Stimulated activated effector memory CD8-positive, alpha-beta T cell treated with anti-CD3 and anti-CD28 coated beads, Interleukin-12 subunit alpha, Interleukin-12 subunit beta, amount 100 ng/mL, for 72 hours (primary cell): Measurements from ENCODE around the gene RALGDS.

Experiments
- ATAC-seq: fragments of 150-1000 bp; cut with Tn5 transposase; 2 replicates; pipeline ENCODE4 v1.10.0; 2021
- DNase-seq, 2 donors: peaks; one replicate each; pipeline ENCODE4 v3.0.0; 2021 to 2022; ENCODE audit warnings: low spot score in 2 of 2
- H3K27ac Mint-ChIP-seq: one replicate; pipeline ENCODE4 v1.8.0; 2022; ENCODE audit warnings: mild to moderate bottlenecking, mixed read lengths
- H3K36me3 Mint-ChIP-seq: one replicate; pipeline ENCODE4 v1.8.0; 2022; ENCODE audit warnings: mild to moderate bottlenecking, mixed read lengths
- H3K4me1 Mint-ChIP-seq: one replicate; pipeline ENCODE4 v1.8.0; 2022; ENCODE audit warnings: mixed read lengths
- H3K4me3 Mint-ChIP-seq: one replicate; pipeline ENCODE4 v1.8.0; 2022; ENCODE audit warnings: mild to moderate bottlenecking, mixed read lengths
- H3K9me3 Mint-ChIP-seq: one replicate; pipeline ENCODE4 v1.8.0; 2022; ENCODE audit warnings: mixed read lengths

RALGDS gene

DNA sequence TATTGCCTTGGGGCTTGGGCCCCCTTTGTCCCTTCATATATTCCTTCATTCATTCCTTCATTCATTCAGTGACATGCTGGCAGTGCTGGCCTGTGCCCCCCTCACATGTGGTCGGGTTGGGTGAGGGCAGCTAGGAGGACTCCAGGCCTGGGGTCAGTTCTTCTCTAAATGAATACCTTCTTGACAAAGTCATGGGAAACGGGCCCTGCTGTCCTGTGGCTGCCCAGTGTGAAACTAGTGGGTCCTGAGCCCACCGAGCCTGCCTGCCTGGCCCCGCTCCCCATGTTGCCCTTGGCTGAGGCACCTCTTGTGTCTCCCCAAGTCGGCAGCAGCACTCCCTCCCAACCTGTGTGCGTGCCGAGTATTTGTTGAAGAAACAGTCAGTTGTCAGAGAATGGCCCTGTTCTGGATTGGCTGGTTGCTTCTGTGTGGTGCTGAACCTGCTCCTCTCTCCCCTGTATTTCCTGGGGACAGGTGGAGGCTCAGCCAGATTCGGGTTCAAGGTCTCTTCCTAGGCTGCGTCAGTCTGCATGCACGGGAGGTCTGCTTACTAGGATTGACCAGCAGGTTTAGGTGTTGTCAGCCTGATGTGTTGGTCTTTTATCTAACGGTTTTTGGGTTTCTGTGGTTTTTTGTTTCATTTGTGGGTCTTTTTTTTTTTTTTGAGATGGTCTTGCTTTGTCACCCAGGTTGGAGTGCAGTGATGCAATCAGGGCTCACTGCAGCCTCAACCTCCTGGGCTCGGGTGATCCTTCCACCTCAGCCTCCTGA is 62.3 kb downstream of the RALGDS start:
- Mint-ChIP-seq H3K4me1 (peaks cover 34% of the 10 kb centered on the region), H3K27ac (peak overlapping the region; percentile 29), H3K36me3 (peaks cover 36% of the 10 kb centered on the region), H3K9me3 (no peaks in the 10 kb centered on the region), H3K4me3 (no peak overlapping the region)
- no peak for DNase-seq
- ATAC-seq = peak; percentile 6

DNA sequence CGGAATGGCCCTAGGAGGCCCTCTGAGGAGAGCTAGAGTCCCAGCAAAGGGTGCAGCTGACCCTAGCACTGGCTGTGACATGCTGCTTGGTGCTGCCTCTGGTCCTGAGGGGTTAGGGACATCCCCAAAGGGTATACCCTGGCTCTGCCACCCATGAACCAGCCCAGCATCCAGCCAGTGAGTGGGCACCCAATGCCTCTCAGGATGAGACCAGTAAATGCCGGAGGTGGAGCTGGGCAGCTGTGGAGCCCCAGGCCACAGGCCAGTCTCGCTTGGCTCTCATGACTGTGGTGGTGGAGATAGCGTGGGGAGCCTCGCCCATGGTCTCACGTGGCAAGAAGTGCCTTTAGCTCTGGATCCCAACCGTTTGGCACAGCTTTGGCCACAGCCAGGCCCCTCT is 63.0 kb downstream of the RALGDS start:
- ATAC-seq (no peak), DNase-seq (no peak)
- Mint-ChIP-seq H3K27ac (no peak overlapping the region), H3K36me3 (peaks cover 41% of the 10 kb centered on the region), H3K4me1 (peaks cover 34% of the 10 kb centered on the region), H3K9me3 (no peaks in the 10 kb centered on the region), H3K4me3 (no peak overlapping the region)

DNA sequence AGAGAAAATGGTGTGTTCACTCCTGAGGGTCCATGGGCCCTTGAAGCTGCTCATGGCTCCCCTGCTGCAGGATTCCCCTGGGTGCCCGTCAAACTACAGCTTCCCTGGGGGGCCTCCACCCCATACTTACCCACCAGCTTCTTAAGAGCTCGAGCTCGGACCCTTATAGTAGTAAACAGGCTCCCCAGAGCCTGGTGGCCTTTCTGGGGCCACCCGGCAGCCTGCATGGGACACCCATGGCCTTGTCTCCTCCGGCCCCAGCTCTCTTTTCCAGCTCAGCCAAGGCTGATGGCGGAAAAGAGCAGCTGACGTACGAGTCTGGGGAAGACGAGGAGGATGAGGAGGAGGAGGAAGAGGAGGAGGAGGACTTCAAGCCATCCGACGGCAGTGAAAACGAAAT is 63.5 kb downstream of the RALGDS start:
- Mint-ChIP-seq H3K9me3 (no peaks in the 10 kb centered on the region), H3K27ac (no peak overlapping the region), H3K4me3 (no peak overlapping the region), H3K36me3 (peaks cover 43% of the 10 kb centered on the region), H3K4me1 (peaks cover 34% of the 10 kb centered on the region)
- no peak for DNase-seq
- ATAC-seq = no peak

DNA sequence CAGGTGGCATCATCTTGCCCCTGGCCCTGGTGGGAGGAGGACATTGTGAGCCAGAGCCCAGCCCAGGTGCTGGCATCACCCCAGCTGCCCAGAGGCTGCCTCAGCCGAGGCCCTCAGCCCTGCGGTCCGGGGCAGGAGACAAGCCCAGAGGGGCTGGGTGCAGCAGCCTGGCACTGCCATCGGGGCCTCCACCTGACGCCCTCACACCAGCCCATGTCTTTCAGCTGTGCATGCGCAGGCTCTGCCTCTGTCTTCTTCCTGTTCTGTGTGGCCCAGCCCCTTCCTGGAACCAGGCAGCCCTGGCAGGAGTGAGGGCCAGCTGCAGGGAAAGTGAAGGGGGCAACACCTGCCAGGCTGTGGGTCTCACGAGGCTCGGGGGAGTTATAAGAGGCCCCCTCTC is 64.0 kb downstream of the RALGDS start:
- ATAC-seq (no peak), DNase-seq (no peak)
- H3K9me3 Mint-ChIP-seq = no peaks in the 10 kb centered on the region
- H3K36me3 Mint-ChIP-seq = peaks cover 48% of the 10 kb centered on the region
- no peak overlapping the region for H3K27ac Mint-ChIP-seq
- peaks cover 34% of the 10 kb centered on the region for H3K4me1 Mint-ChIP-seq
- H3K4me3 Mint-ChIP-seq = no peak overlapping the region

DNA sequence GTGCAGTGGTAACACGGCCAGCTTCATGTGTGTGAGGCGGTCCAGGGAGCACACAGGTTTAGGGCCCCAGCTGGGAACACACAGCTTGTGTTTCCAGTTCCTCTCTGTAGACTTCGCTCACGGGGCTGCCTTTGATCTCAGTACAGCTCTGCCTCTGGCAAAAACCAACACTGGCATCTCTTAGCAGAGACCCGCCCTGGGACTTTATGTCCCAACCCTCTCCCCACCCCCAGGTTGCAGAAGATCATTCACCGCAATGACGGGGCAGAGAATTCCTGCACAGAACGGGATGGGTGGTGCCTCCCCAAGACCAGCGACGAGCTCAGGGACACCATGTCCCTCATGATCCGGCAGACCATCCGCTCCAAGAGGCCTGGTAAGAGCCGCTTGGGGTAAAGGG is 64.5 kb downstream of the RALGDS start:
- no peak overlapping the region for H3K4me3 Mint-ChIP-seq
- H3K9me3 Mint-ChIP-seq = no peaks in the 10 kb centered on the region
- peaks cover 34% of the 10 kb centered on the region for H3K4me1 Mint-ChIP-seq
- DNase-seq (no peak), ATAC-seq (no peak)
- no peak overlapping the region for H3K27ac Mint-ChIP-seq
- peaks cover 52% of the 10 kb centered on the region for H3K36me3 Mint-ChIP-seq

DNA sequence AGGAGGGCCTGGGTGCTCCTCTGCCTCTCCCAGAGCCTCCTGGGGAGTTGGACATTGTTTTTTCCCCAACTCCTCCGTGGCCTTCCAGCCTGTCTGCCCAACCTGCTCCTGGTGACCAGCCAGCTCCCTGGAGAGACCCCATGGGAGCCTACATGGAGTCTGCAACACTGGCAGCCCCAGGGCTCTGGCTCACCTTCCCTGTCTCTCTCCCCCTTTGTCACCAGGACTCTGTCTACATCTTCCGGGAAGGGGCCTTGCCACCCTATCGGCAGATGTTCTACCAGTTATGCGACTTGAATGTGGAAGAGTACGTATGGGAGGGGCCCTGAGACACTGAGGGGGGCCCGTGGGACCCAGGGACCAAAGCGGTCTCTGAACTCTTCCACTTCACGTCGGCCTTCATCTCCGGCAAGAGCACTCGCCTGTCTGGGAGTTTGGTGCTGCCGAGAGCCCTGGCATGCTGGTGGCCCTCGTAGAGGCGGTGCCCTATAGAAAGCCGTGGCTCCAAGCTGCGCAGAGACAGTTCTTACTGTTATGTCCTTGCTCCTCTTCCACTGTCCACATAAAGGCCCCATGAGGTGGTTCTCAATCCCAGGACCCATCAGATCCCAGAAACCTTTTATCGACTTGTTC is 65.1 kb downstream of the RALGDS start:
- DNase-seq (no peak), ATAC-seq (no peak)
- Mint-ChIP-seq H3K9me3 (no peaks in the 10 kb centered on the region), H3K4me1 (peaks cover 28% of the 10 kb centered on the region), H3K4me3 (no peak overlapping the region), H3K27ac (peak overlapping the region; percentile 45), H3K36me3 (peaks cover 56% of the 10 kb centered on the region)

DNA sequence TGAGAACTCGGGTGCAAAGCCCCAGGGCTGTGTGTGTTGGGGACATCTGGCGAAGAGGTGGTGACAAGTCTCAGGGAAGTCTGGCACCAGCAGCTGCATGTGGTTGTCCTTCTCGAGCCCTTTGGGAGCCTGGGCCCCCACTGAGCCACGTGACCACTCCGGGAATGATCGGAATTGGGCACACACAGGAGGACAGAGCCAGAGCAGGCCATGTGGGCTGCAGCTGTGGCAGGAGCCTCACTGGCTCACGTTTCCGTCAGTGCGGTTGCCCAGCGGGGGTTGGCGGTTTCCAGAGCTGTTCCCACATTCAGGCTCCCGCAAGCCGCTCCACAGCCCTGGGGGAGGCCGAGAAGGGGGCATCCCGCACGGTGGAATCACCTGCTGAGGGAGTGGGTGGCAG is 66.1 kb downstream of the RALGDS start:
- DNase-seq (no peak), ATAC-seq (no peak)
- Mint-ChIP-seq H3K36me3 (peaks cover 62% of the 10 kb centered on the region), H3K4me1 (peaks cover 26% of the 10 kb centered on the region), H3K27ac (no peak overlapping the region), H3K9me3 (no peaks in the 10 kb centered on the region), H3K4me3 (no peak overlapping the region)

DNA sequence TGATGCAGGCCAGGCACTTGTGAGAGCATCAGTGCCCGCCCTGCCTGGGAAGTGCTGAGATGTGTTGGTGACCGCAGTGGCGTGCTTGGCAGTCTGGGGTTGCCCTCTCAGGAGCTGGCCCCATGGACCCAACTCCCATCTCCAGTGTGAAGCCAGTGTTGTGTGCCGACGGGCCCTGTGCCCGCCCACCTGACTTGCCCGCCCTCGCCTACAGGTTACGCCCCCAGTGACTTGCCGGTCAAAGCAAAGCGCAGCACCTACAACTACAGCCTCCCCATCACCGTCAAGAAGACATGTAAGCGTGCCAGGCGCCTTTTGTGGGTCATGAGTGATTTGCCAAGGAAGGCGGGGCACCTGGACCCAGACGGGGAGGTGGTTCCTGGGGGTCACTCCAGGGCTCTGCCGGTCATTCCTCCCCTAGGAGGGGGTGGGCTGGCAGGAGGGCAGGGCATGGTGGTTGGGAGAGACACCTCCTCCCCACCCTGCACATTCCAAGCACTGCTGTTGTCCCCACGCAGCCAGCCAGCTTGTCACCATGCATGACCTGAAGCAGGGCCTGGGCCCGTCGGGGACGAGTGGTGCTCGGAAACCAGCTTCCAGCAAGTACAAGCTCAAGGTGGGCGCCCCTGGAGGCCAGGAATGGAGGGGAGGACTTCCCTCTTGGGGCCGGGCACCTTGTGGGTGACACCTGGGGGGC is 66.7 kb downstream of the RALGDS start:
- ATAC-seq (no peak), DNase-seq (no peak)
- peak overlapping the region; percentile 32 for H3K27ac Mint-ChIP-seq
- H3K4me3 Mint-ChIP-seq = no peak overlapping the region
- H3K36me3 Mint-ChIP-seq = peaks cover 68% of the 10 kb centered on the region
- no peaks in the 10 kb centered on the region for H3K9me3 Mint-ChIP-seq
- H3K4me1 Mint-ChIP-seq = peaks cover 20% of the 10 kb centered on the region

DNA sequence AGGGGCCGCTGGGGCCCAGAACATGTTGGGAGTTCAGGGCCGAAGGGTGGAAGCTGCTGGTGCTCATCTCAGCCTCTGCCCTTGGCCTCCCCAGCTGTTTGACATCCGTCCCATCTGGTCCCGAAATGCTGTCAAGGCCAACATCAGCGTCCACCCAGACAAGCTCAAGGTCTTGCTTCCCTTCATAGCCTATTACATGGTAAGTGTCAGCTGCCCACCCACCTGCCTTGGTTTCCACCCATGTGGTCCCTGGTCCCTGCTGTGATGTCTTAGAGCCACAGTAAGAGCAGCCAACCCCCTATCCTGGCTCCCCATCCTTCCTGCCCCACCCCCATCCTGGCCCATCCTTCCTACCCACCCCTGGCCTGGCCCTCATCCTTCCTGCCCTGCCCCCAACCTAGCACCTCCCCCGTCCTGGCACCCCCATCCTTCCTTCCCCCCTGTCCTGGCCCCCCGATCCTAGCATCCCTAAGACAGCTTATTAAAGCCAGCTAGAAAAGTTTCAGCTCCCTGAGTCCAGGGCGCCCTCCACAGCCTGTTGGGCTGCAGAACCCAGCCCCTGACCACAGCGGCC is 69.0 kb downstream of the RALGDS start:
- ATAC-seq (no peak), DNase-seq (no peak)
- no peaks in the 10 kb centered on the region for H3K9me3 Mint-ChIP-seq
- H3K4me3 Mint-ChIP-seq = no peak overlapping the region
- no peak overlapping the region for H3K27ac Mint-ChIP-seq
- peaks cover 80% of the 10 kb centered on the region for H3K36me3 Mint-ChIP-seq
- no peaks in the 10 kb centered on the region for H3K4me1 Mint-ChIP-seq

DNA sequence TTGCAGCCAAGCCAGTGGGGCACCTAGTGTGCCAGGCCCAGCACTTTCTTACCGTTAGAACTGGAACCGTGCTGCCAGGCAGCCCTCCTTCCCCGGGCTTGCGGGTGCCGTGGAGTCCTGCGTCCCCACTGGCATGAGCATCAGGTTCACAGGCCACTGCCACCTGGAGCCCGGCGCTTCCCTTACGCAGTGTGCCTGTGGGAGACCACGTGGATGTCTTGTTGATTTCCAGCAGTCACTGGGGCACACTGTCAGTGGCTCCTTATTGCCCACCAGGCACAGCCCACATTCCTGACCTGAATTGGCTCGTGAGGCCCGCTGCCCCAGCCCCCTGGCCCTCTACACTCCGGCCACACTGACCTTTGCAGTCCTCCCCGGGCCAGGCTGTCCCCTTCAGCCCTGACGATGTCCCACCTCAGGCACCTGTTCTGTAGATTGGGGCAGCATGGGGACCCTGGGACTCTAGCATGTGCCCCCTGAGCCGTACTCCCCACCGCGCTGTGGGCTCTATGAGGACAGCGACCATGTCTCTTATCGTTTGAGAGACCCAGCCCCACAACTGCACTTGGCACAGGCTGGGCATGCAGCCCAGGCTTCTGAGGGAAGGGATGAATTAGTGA is 69.6 kb downstream of the RALGDS start:
- Mint-ChIP-seq H3K4me3 (no peak overlapping the region), H3K4me1 (no peaks in the 10 kb centered on the region), H3K36me3 (peaks cover 82% of the 10 kb centered on the region), H3K27ac (no peak overlapping the region), H3K9me3 (no peaks in the 10 kb centered on the region)
- DNase-seq (no peak), ATAC-seq (no peak)

DNA sequence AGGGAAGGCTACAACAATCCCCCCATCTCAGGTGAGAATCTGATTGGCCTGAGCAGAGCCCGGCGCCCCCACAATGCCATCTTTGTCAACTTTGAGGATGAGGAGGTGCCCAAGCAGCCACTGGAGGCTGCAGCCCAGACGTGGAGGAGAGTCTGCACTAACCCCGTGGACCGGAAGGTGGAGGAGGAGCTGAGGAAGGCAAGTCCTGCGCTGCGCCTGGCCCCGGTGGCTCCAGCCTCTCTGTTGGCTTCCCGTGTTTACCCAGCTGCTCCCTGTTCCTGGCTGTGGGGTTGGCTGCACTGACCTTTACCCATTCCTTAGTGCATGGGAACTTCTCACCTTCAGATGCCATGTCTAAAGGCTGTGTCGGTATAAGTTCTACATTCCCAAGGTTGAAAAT is 70.3 kb downstream of the RALGDS start:
- no peak for DNase-seq
- Mint-ChIP-seq H3K4me3 (no peak overlapping the region), H3K9me3 (no peaks in the 10 kb centered on the region), H3K27ac (no peak overlapping the region), H3K36me3 (peaks cover 83% of the 10 kb centered on the region), H3K4me1 (no peaks in the 10 kb centered on the region)
- no peak for ATAC-seq

DNA sequence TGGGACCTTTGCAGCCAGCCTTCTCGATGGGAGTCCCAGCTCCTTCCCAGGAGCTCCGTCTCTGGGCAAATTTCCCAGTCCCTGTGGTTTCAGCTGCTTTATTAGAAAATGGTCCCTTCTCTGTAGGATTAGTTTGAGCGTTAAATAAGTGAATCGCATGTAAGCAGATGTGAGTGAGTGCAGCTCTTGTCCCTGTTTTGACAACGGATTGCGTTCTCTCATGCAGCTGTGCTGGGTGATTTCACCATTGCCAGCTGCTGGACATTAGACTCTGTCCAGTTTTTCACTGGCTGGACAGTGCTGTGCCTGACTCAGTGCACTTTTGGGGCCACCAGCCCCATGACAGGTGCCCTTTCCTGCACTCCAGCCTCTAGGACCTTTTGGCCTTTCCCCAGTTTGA is 70.9 kb downstream of the RALGDS start:
- H3K36me3 Mint-ChIP-seq = peaks cover 83% of the 10 kb centered on the region
- no peaks in the 10 kb centered on the region for H3K4me1 Mint-ChIP-seq
- no peak for ATAC-seq
- no peak for DNase-seq
- H3K9me3 Mint-ChIP-seq = no peaks in the 10 kb centered on the region
- H3K4me3 Mint-ChIP-seq = no peak overlapping the region
- H3K27ac Mint-ChIP-seq = no peak overlapping the region

DNA sequence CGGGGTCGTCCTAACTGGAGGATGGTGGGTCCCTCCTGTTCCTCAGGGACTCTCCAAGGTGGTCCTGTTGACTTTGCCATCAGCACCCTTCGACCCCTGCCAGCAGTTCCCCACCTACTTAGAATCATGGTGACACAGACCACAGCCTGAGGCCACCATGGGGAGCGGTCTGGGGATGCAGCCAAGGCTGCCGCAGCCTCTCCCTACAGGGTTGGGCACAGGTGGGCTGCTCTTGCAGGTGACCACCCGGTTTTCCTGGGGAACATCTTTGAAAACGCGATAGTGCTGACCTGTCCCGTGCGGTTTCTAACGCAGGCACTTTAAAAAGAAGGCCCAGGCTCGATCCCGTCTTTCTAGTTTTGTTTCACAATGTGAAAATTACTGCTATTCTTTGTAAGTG is 72.0 kb downstream of the RALGDS start:
- ATAC-seq (no peak), DNase-seq (no peak)
- Mint-ChIP-seq H3K9me3 (no peaks in the 10 kb centered on the region), H3K4me3 (no peak overlapping the region), H3K36me3 (peaks cover 85% of the 10 kb centered on the region), H3K27ac (no peak overlapping the region), H3K4me1 (peaks cover 7% of the 10 kb centered on the region)

DNA sequence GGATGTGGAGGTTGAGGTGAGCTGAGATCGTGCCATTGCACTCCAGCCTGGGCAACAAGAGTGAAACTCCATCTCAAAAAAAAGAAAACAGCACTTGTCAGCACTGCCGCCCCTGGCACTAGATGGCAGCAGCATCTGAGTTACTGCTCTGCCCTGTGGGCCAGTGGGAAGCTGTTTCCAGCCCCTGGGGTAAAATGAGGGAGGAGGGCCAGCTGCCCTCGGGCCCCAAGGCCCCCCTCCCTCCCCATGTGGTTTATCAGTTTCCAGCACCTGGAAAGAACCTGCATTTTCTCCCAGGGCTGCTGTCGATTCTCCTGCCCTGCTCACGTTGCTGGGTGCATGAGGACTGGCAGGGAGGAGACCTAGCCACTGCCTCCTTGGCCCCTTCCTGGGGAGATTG is 72.4 kb downstream of the RALGDS start:
- H3K4me3 Mint-ChIP-seq = no peak overlapping the region
- peak; percentile 66 for ATAC-seq
- peaks cover 85% of the 10 kb centered on the region for H3K36me3 Mint-ChIP-seq
- H3K4me1 Mint-ChIP-seq = peaks cover 7% of the 10 kb centered on the region
- no peaks in the 10 kb centered on the region for H3K9me3 Mint-ChIP-seq
- DNase-seq = no peak
- H3K27ac Mint-ChIP-seq = no peak overlapping the region
